GM12878 (cell line): ENCODE measurements around the gene SRSF2. TPM values are rescaled to one million over a fixed set of nuclear protein-coding genes. Genes with fewer than 3 reads are reported as not detected.

ENCODE experiments used
- BCL11A ChIP-seq: IDR thresholded peaks from 2 replicates; pipeline ENCODE4 v1.6.1; 2011; ENCODE audit warnings: low read depth, low read length
- BHLHE40 ChIP-seq, 2 experiments: fragments of 450-650 bp in 1 of 2; IDR thresholded peaks; 2 replicates each; pipeline ENCODE4 v1.6.1; 2011 to 2017; ENCODE audit warnings: low read depth in 2 of 2, borderline replicate concordance in 1 of 2, improper control_type of control experiment in 1 of 2, low read length in 1 of 2, mild to moderate bottlenecking in 1 of 2
- BMI1 ChIP-seq: fragments of 450-650 bp; IDR thresholded peaks from 2 replicates; pipeline ENCODE4 v1.6.1; 2016; ENCODE audit warnings: mild to moderate bottlenecking, moderate library complexity, borderline replicate concordance
- CHD4 ChIP-seq: fragments of 200-600 bp; sonication (generic); IDR thresholded peaks from 2 replicates; pipeline ENCODE4 v1.6.1; 2016; ENCODE audit warnings: mild to moderate bottlenecking
- EED ChIP-seq: sonication (generic); IDR thresholded peaks from 2 replicates; pipeline ENCODE4 v1.6.1; 2016; ENCODE audit warnings: antibody characterized with exemption, low read depth
- EP300 ChIP-seq, 2 experiments: fragments of 150-350 bp in 1 of 2; IDR thresholded peaks; 2 replicates each; pipeline ENCODE4 v1.6.1; 2011 to 2012; ENCODE audit warnings: low read depth in 2 of 2, low read length in 2 of 2, borderline replicate concordance in 1 of 2, improper control_type of control experiment in 1 of 2, inconsistent platforms in 1 of 2; ENCODE audit not compliant: control insufficient read depth in 1 of 2
- ESRRA ChIP-seq: IDR thresholded peaks from 2 replicates; pipeline ENCODE4 v1.6.1; 2012; ENCODE audit warnings: mild to moderate bottlenecking, low read length, improper control_type of control experiment
- NBN ChIP-seq: fragments of 450-650 bp; IDR thresholded peaks from 2 replicates; pipeline ENCODE4 v1.6.1; 2016
- NFYA ChIP-seq: IDR thresholded peaks from 2 replicates; pipeline ENCODE4 v1.6.1; 2011; ENCODE audit warnings: low read depth, mild to moderate bottlenecking, low read length, improper control_type of control experiment, borderline replicate concordance
- POLR2A ChIP-seq: IDR thresholded peaks from 2 replicates; pipeline ENCODE4 v1.6.1; 2011; ENCODE audit warnings: low read depth, mild to moderate bottlenecking, low read length
- POLR2AphosphoS5 ChIP-seq: IDR thresholded peaks from 2 replicates; pipeline ENCODE4 v1.6.1; 2011; ENCODE audit warnings: mild to moderate bottlenecking, low read length, inconsistent platforms
- RUNX3 ChIP-seq: IDR thresholded peaks from 2 replicates; pipeline ENCODE4 v1.6.1; 2012; ENCODE audit warnings: low read length, inconsistent platforms
- SMAD5 ChIP-seq: IDR thresholded peaks from 2 replicates; pipeline ENCODE4 v1.6.1; 2016; ENCODE audit warnings: antibody characterized with exemption, low read depth
- SMARCA5 ChIP-seq: fragments of 450-650 bp; IDR thresholded peaks from 2 replicates; pipeline ENCODE4 v1.6.1; 2017; ENCODE audit warnings: mild to moderate bottlenecking
- SREBF1 ChIP-seq: IDR thresholded peaks from 2 replicates; pipeline ENCODE4 v1.6.1; 2012; ENCODE audit warnings: mild to moderate bottlenecking, low read length
- SUPT20H ChIP-seq: IDR thresholded peaks from 2 replicates; pipeline ENCODE4 v1.6.1; 2011; ENCODE audit warnings: low read depth, mild to moderate bottlenecking, low read length, moderate library complexity, borderline replicate concordance; ENCODE audit not compliant: control insufficient read depth
- TARDBP ChIP-seq: IDR thresholded peaks from 2 replicates; pipeline ENCODE4 v1.6.1; 2016; ENCODE audit warnings: borderline replicate concordance
- polyA plus RNA-seq, 11 experiments: library from polyadenylated mRNA; depleted of rRNA in 4 of 11; unstranded in 6 of 11; stranded (reverse) in 5 of 11; fragments of >200 nt; fragmentation: Nextera tagmentation in 4 of 11; fragmentation: Illumina TruSeq in 1 of 11; extraction: Ambion mirVana in 4 of 11; extraction: Trizol in 1 of 11; gene quantifications; 1 replicate in 1 of 11; 2 replicates in 10 of 11; pipeline versions ENCODE4 v1.2.1 to v1.2.3, GENCODE V29; 2011 to 2016; ENCODE audit warnings: inconsistent platforms in 2 of 11, missing spikeins in 2 of 11, low read depth in 1 of 11
- total RNA-seq, 4 experiments: library from RNA; depleted of rRNA in 3 of 4; stranded (reverse); fragments of >200 nt in 3 of 4; fragmentation: Illumina TruSeq in 1 of 4; extraction: Trizol in 1 of 4; gene quantifications; 2 replicates each; pipeline versions ENCODE4 v1.2.1 to v1.2.3, GENCODE V29; 2013 to 2021
- TF ChIP-seq, protein P1 (sequence below): IDR thresholded peaks from 2 replicates; pipeline ENCODE4 v1.6.1; 2011; ENCODE audit warnings: low read depth, mild to moderate bottlenecking, low read length, moderate library complexity, borderline replicate concordance; ENCODE audit errors: extremely low read depth
- TF ChIP-seq, protein P2 (sequence below): fragments of 450-650 bp; formaldehyde crosslinking; IDR thresholded peaks from 2 replicates; pipeline ENCODE4 v1.5.0; 2022; ENCODE audit warnings: mild to moderate bottlenecking, missing genetic modification characterization
- TF ChIP-seq, protein P3 (sequence below): fragments of 150-350 bp; IDR thresholded peaks from 2 replicates; pipeline ENCODE4 v1.6.1; 2016; ENCODE audit warnings: low read depth, low read length
- TF ChIP-seq, protein P4 (sequence below): IDR thresholded peaks from 2 replicates; pipeline ENCODE4 v1.6.1; 2011; ENCODE audit warnings: mild to moderate bottlenecking, low read depth, low read length, moderate library complexity; ENCODE audit not compliant: insufficient replicate concordance
- TF ChIP-seq, protein P5 (sequence below): fragments of 450-650 bp; IDR thresholded peaks from 2 replicates; pipeline ENCODE4 v1.6.1; 2017; ENCODE audit warnings: borderline replicate concordance

Gene SRSF2
- total and polyA plus RNA-seq, 10 of the 15 experiments (the other 5 are each of a cell fraction or from before 2014, with no cell fraction given): 225 to 795 (median 410) TPM

DNA sequence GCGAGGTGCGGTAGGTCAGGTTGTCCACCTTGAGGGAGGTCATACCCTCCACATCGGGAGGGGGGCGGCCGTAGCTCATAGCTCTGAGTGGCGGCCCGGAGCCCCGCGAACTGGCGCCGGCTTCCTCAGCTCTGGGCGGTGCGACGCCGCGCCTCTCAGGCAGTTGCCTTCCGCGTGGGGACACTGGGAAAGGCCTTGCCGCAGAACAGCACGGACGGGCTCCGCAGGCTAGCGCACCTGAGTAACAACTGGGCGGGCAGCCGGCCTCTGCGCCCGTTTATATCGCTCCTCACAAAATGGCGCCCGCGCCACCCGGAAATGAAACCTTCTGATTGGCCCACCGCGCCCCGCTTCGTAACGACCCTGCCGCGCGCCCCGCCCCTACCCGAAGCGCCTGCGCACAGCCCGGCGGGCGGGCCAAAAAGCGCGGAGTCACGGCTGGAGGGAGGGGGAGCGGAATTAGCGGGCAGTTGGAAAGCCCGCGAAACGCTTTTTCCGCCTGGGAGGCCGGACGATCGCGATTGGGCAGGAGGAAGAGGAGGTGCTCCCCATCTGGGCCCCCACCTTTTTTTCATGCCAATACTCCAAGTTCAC lies at the start of gene SRSF2 (continued):
- TF ChIP-seq, protein P1, sequence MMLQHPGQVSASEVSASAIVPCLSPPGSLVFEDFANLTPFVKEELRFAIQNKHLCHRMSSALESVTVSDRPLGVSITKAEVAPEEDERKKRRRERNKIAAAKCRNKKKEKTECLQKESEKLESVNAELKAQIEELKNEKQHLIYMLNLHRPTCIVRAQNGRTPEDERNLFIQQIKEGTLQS: no peak
- TF ChIP-seq NFYA: no peak
- no peak for TF ChIP-seq CHD4
- TF ChIP-seq EP300 (IDR thresholded peaks at IDR 0.05; ENCODE audit: borderline replicate concordance in 1 of 2, control insufficient read depth in 1 of 2, low read depth in 2 of 2, low read length in 2 of 2): no peak
- TF ChIP-seq NBN: peak; percentile 85
- no peak for TF ChIP-seq BHLHE40 (IDR thresholded peaks at IDR 0.05; ENCODE audit: borderline replicate concordance in 1 of 2, low read depth in 2 of 2, low read length in 1 of 2)
- TF ChIP-seq, protein P2, sequence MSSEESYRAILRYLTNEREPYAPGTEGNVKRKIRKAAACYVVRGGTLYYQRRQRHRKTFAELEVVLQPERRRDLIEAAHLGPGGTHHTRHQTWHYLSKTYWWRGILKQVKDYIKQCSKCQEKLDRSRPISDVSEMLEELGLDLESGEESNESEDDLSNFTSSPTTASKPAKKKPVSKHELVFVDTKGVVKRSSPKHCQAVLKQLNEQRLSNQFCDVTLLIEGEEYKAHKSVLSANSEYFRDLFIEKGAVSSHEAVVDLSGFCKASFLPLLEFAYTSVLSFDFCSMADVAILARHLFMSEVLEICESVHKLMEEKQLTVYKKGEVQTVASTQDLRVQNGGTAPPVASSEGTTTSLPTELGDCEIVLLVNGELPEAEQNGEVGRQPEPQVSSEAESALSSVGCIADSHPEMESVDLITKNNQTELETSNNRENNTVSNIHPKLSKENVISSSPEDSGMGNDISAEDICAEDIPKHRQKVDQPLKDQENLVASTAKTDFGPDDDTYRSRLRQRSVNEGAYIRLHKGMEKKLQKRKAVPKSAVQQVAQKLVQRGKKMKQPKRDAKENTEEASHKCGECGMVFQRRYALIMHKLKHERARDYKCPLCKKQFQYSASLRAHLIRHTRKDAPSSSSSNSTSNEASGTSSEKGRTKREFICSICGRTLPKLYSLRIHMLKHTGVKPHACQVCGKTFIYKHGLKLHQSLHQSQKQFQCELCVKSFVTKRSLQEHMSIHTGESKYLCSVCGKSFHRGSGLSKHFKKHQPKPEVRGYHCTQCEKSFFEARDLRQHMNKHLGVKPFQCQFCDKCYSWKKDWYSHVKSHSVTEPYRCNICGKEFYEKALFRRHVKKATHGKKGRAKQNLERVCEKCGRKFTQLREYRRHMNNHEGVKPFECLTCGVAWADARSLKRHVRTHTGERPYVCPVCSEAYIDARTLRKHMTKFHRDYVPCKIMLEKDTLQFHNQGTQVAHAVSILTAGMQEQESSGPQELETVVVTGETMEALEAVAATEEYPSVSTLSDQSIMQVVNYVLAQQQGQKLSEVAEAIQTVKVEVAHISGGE (CRISPR knock-in tag): peak; percentile 88
- peak; percentile 43; the same call in 1 of the 2 replicates for TF ChIP-seq RUNX3
- peak; percentile 100 for TF ChIP-seq POLR2AphosphoS5
- TF ChIP-seq SUPT20H: no peak
- TF ChIP-seq EED: no peak
- no peak for TF ChIP-seq SREBF1
- TF ChIP-seq ESRRA: 0 out of 2 replicates have a peak, but pooled peaks have one; percentile 32
- TF ChIP-seq, protein P3, sequence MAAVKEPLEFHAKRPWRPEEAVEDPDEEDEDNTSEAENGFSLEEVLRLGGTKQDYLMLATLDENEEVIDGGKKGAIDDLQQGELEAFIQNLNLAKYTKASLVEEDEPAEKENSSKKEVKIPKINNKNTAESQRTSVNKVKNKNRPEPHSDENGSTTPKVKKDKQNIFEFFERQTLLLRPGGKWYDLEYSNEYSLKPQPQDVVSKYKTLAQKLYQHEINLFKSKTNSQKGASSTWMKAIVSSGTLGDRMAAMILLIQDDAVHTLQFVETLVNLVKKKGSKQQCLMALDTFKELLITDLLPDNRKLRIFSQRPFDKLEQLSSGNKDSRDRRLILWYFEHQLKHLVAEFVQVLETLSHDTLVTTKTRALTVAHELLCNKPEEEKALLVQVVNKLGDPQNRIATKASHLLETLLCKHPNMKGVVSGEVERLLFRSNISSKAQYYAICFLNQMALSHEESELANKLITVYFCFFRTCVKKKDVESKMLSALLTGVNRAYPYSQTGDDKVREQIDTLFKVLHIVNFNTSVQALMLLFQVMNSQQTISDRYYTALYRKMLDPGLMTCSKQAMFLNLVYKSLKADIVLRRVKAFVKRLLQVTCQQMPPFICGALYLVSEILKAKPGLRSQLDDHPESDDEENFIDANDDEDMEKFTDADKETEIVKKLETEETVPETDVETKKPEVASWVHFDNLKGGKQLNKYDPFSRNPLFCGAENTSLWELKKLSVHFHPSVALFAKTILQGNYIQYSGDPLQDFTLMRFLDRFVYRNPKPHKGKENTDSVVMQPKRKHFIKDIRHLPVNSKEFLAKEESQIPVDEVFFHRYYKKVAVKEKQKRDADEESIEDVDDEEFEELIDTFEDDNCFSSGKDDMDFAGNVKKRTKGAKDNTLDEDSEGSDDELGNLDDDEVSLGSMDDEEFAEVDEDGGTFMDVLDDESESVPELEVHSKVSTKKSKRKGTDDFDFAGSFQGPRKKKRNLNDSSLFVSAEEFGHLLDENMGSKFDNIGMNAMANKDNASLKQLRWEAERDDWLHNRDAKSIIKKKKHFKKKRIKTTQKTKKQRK: no peak
- no peak for TF ChIP-seq BMI1
- TF ChIP-seq BCL11A: no peak
- TF ChIP-seq, protein P4, sequence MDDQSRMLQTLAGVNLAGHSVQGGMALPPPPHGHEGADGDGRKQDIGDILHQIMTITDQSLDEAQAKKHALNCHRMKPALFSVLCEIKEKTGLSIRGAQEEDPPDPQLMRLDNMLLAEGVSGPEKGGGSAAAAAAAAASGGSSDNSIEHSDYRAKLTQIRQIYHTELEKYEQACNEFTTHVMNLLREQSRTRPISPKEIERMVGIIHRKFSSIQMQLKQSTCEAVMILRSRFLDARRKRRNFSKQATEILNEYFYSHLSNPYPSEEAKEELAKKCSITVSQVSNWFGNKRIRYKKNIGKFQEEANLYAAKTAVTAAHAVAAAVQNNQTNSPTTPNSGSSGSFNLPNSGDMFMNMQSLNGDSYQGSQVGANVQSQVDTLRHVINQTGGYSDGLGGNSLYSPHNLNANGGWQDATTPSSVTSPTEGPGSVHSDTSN: peak; percentile 15
- TF ChIP-seq SMAD5: peak; percentile 99
- peak; percentile 78 for TF ChIP-seq TARDBP
- TF ChIP-seq SMARCA5: peak; percentile 17; the same call in 1 of the 2 replicates
- TF ChIP-seq, protein P5, sequence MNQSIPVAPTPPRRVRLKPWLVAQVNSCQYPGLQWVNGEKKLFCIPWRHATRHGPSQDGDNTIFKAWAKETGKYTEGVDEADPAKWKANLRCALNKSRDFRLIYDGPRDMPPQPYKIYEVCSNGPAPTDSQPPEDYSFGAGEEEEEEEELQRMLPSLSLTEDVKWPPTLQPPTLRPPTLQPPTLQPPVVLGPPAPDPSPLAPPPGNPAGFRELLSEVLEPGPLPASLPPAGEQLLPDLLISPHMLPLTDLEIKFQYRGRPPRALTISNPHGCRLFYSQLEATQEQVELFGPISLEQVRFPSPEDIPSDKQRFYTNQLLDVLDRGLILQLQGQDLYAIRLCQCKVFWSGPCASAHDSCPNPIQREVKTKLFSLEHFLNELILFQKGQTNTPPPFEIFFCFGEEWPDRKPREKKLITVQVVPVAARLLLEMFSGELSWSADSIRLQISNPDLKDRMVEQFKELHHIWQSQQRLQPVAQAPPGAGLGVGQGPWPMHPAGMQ: no peak
- TF ChIP-seq POLR2A: peak; percentile 96
